ENCODE data around the gene NECAB3. TPM values are rescaled to one million over a fixed set of nuclear protein-coding genes. Genes with fewer than 3 reads are reported as not detected.

Gene NECAB3
- total RNA-seq, 8 experiments from 2014 or later, result 17.4 to 53.7 (median 25.9) TPM

DNA sequence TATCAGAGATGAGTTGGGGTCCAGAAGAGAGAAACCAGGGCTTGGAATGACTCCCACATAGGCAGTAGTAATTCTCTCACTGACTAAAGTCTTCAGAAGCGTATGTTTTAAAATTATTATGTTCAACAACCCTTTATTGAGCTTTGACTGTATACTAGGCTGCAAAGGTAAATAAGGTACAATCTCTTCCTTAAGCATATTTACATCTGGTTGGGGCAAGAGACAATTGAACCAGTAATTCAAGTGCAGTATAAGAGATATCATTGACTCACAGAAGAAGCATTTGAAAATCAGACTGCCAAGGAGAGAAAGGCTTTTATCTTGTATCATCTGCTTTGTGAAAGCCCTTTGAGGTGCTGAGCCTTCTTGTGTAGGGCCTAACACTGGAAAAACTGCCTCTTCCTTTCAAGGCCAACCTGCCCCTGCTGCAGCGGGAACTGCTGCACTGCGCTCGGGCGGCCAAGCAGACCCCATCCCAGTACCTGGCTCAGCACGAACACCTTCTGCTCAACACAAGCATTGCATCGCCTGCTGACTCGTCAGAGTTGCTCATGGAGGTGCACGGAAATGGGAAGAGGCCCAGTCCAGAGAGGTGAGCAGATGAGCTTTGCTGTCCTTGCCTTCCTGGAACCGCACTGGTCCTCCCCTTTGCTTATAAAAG lies 51.4 kb downstream of the NECAB3 start:
- no peak for ATAC-seq (replicated peaks in 6 of 8)
- H3K4me1 ChIP-seq (replicated peaks in 1 of 2), result no peaks in the 10 kb centered on the region
- no peak overlapping the region for H3K4me3 ChIP-seq
- no peak overlapping the region for H3K27ac ChIP-seq
- in situ Hi-C loops (cut with MboI; ENCODE audit: low pct_unique_long_range_greater_than_20kb in 2 of 9, low sequenced_read_pairs in 9 of 9, unreplicated experiment in 9 of 9), result no loop called here
- 80 to 100% (median 95%) methylated on average over 1 to 10 of the region's 10 CpGs; no CpG with 5 or more reads in 3 of the 10 experiments for WGBS, 10 experiments

- Histone ChIP-seq H3K27ac (no peak overlapping the region), H3K4me3 (no peak overlapping the region), H3K4me1 (replicated peaks in 1 of 2) (no peaks in the 10 kb centered on the region)
- in situ Hi-C loops (cut with MboI; ENCODE audit: low pct_unique_long_range_greater_than_20kb in 2 of 9, low sequenced_read_pairs in 9 of 9, unreplicated experiment in 9 of 9), result no loop called here
- 85 to 100% (median 89%) methylated on average over 1 to 4 of the region's 4 CpGs; no CpG with 5 or more reads in 2 of the 10 experiments for WGBS, 10 experiments
- no peak for ATAC-seq (replicated peaks in 6 of 8)
Measured at GRCh38 chr20:33621717-33622400, 52.4 kb downstream of the NECAB3 start.

DNA sequence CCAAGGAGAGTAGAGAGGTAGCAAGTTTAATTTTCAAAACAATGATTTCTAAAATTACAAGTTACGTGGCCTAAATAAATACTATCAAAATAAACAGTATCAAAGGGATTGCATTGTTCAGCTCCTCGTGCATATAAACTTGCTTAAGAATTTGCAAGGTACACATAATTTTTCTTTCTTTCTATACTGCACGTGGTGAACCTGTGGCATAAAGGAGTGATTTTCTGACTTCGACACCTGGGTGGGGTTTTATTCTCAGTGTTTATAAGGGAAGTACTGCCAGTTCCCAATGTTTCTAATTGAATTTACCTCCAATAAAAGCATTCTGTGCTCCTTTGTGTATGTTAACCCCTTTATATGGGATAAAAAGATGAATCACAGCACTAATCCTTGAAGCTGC lies 62.2 kb downstream of the NECAB3 start:
- Histone ChIP-seq H3K27ac (no peak overlapping the region), H3K4me1 (replicated peaks in 1 of 2) (no peaks in the 10 kb centered on the region), H3K4me3 (no peak overlapping the region)
- in situ Hi-C loops (cut with MboI; ENCODE audit: low pct_unique_long_range_greater_than_20kb in 2 of 9, low sequenced_read_pairs in 9 of 9, unreplicated experiment in 9 of 9), result no loop called here
- ATAC-seq (replicated peaks in 6 of 8), result no peak
- 14 to 100% (median 78%) methylated on average over 1 to 4 of the region's 4 CpGs for WGBS, 10 experiments

GRCh38 chr20:33611106-33611505 lies 63.1 kb downstream of the NECAB3 start:
- in situ Hi-C loops (cut with MboI; ENCODE audit: low pct_unique_long_range_greater_than_20kb in 2 of 9, low sequenced_read_pairs in 9 of 9, unreplicated experiment in 9 of 9), result no loop called here
- WGBS, 10 experiments, result 76 to 100% (median 100%) methylated on average over 1 to 4 of the region's 5 CpGs
- no peak for ATAC-seq (replicated peaks in 6 of 8)
- Histone ChIP-seq H3K4me1 (replicated peaks in 1 of 2) (no peaks in the 10 kb centered on the region), H3K4me3 (no peak overlapping the region), H3K27ac (no peak overlapping the region)

GRCh38 chr20:33609504-33609903 lies 64.7 kb downstream of the NECAB3 start:
- Histone ChIP-seq H3K4me3 (no peak overlapping the region), H3K27ac (no peak overlapping the region), H3K4me1 (replicated peaks in 1 of 2) (peaks cover 0 to 2% of the 10 kb centered on the region in 2 donors)
- ATAC-seq (replicated peaks in 6 of 8), result no peak
- WGBS, 10 experiments, result 60 to 100% (median 100%) methylated on average over 1 to 2 of the region's 2 CpGs; no CpG with 5 or more reads in 3 of the 10 experiments
- in situ Hi-C loops (cut with MboI; ENCODE audit: low pct_unique_long_range_greater_than_20kb in 2 of 9, low sequenced_read_pairs in 9 of 9, unreplicated experiment in 9 of 9), result no loop called here

Other genes with a start within 250 kb of the NECAB3 start
- gene SNTA1, start 230.7 kb downstream of the NECAB3 start, total RNA-seq, result 10 to 100 TPM in 1 of 8 experiments, 1 to 10 TPM in 7; 3.3 to 14.4 (median 4.8) TPM
- gene CBFA2T2, start 184.3 kb downstream of the NECAB3 start, total RNA-seq, result 10 to 100 TPM in 7 of 8 experiments, 1 to 10 TPM in 1; 4.1 to 24.5 (median 12.5) TPM
- gene C20orf144, start 12.1 kb downstream of the NECAB3 start, total RNA-seq, result 1 to 10 TPM in 5 of 8 experiments, under 1 TPM in 3; 0.79 to 3.2 (median 1.3) TPM
- gene ACTL10, start 7.5 kb downstream of the NECAB3 start, total RNA-seq, result 1 to 10 TPM in 6 of 8 experiments, under 1 TPM in 2; 0.36 to 4.4 (median 1.6) TPM
- gene E2F1, start 12.0 kb upstream of the NECAB3 start, total RNA-seq, result 10 to 100 TPM in 3 of 8 experiments, 1 to 10 TPM in 4, under 1 TPM in 1; 0.86 to 31.2 (median 2.2) TPM
- 1 to 10 TPM in 7 of 8 experiments, under 1 TPM in 1; 0.54 to 6.7 (median 2.3) TPM for gene PXMP4, start 45.9 kb upstream of the NECAB3 start, total RNA-seq
- 1 to 10 TPM in 6 of 8 experiments, under 1 TPM in 2; 0.87 to 3.3 (median 1.2) TPM for gene ZNF341, start 57.6 kb upstream of the NECAB3 start, total RNA-seq
- 10 to 100 TPM; 30.3 to 74.5 (median 54.4) TPM for gene CHMP4B, start 136.9 kb upstream of the NECAB3 start, total RNA-seq

Measured in motor neuron (in vitro differentiated cells).